H9 (cell line): ENCODE data around the gene CELF3. TPM values are rescaled to one million over a fixed set of nuclear protein-coding genes. Genes with fewer than 3 reads are reported as not detected.

Source experiments
- DNase-seq: peaks from one replicate; pipeline ENCODE4 v3.0.0-alpha.2; 2017
- H2AFZ ChIP-seq: one replicate; pipeline ENCODE4 v1.6.1; 2013; ENCODE audit warnings: mild to moderate bottlenecking, low read length, control low read depth, moderate library complexity
- H2AK5ac ChIP-seq: 2 replicates; pipeline ENCODE4 v1.6.1; 2013; ENCODE audit warnings: low read length, control low read depth, mixed read lengths; ENCODE audit not compliant: insufficient read length
- H2BK120ac ChIP-seq: one replicate; pipeline ENCODE4 v1.6.1; 2013; ENCODE audit warnings: low read depth, mild to moderate bottlenecking, low read length, control low read depth, inconsistent platforms; ENCODE audit not compliant: poor library complexity, severe bottlenecking
- H2BK12ac ChIP-seq: 2 replicates; pipeline ENCODE4 v1.6.1; 2013; ENCODE audit warnings: low read length, control low read depth, mixed read lengths, low read depth; ENCODE audit not compliant: insufficient read length
- H2BK15ac ChIP-seq: 2 replicates; pipeline ENCODE4 v1.6.1; 2013; ENCODE audit warnings: low read depth, low read length, control low read depth
- H2BK20ac ChIP-seq: one replicate; pipeline ENCODE4 v1.6.1; 2013; ENCODE audit warnings: low read depth, mild to moderate bottlenecking, low read length, control low read depth, inconsistent platforms; ENCODE audit not compliant: poor library complexity, severe bottlenecking
- H2BK5ac ChIP-seq: 2 replicates; pipeline ENCODE4 v1.6.1; 2013; ENCODE audit warnings: low read length, control low read depth, mixed read lengths; ENCODE audit not compliant: insufficient read length
- H3K14ac ChIP-seq: 2 replicates; pipeline ENCODE4 v1.6.1; 2013; ENCODE audit warnings: low read length, control low read depth; ENCODE audit not compliant: insufficient read depth
- H3K18ac ChIP-seq: 2 replicates; pipeline ENCODE4 v1.6.1; 2013; ENCODE audit warnings: low read depth, mild to moderate bottlenecking, mixed read lengths, low read length, control low read depth; ENCODE audit not compliant: insufficient read length
- H3K23ac ChIP-seq: 2 replicates; pipeline ENCODE4 v1.6.1; 2013; ENCODE audit warnings: low read length, control low read depth, mixed read lengths, low read depth; ENCODE audit not compliant: insufficient read length
- H3K23me2 ChIP-seq: 2 replicates; pipeline ENCODE4 v1.6.1; 2013; ENCODE audit warnings: low read depth, mild to moderate bottlenecking, mixed read lengths, low read length, control low read depth; ENCODE audit not compliant: insufficient read length, poor library complexity, severe bottlenecking
- H3K27ac ChIP-seq: 2 replicates; pipeline ENCODE4 v1.5.1; 2013; ENCODE audit warnings: low read length, control low read depth, mixed read lengths, low read depth; ENCODE audit not compliant: insufficient read length
- H3K27me3 ChIP-seq: 2 replicates; pipeline ENCODE4 v1.6.1; 2013; ENCODE audit warnings: low read length, control low read depth, inconsistent platforms; ENCODE audit not compliant: insufficient read depth
- H3K4ac ChIP-seq: 2 replicates; pipeline ENCODE4 v1.6.1; 2013; ENCODE audit warnings: low read depth, mild to moderate bottlenecking, control low read depth, inconsistent platforms, low read length, moderate library complexity
- H3K4me1 ChIP-seq: 2 replicates; pipeline ENCODE4 v1.6.1; 2013; ENCODE audit warnings: low read length, control low read depth, inconsistent platforms; ENCODE audit not compliant: insufficient read depth
- H3K4me2 ChIP-seq: 2 replicates; pipeline ENCODE4 v1.6.1; 2013; ENCODE audit warnings: low read length, control low read depth, mixed read lengths; ENCODE audit not compliant: insufficient read length, insufficient read depth
- H3K56ac ChIP-seq: 2 replicates; pipeline ENCODE4 v1.6.1; 2013; ENCODE audit warnings: low read depth, mild to moderate bottlenecking, mixed read lengths, low read length, control low read depth; ENCODE audit not compliant: insufficient read length
- H3K79me1 ChIP-seq: 2 replicates; pipeline ENCODE4 v1.6.1; 2013; ENCODE audit warnings: low read depth, mild to moderate bottlenecking, moderate library complexity, low read length, control low read depth, inconsistent platforms; ENCODE audit not compliant: insufficient read depth, poor library complexity, severe bottlenecking
- H3K79me2 ChIP-seq: 2 replicates; pipeline ENCODE4 v1.6.1; 2013; ENCODE audit warnings: low read length, control low read depth, inconsistent platforms; ENCODE audit not compliant: insufficient read depth
- H3K9ac ChIP-seq: 2 replicates; pipeline ENCODE4 v1.6.1; 2013; ENCODE audit warnings: low read length, control low read depth, mixed read lengths; ENCODE audit not compliant: insufficient read length; ENCODE audit errors: extremely low read depth
- H3K9me3 ChIP-seq: one replicate; pipeline ENCODE4 v1.6.1; 2013; ENCODE audit warnings: low read depth, low read length, inconsistent platforms; ENCODE audit not compliant: control insufficient read depth
- H3T11ph ChIP-seq: one replicate; pipeline ENCODE4 v1.6.1; 2013; ENCODE audit warnings: mild to moderate bottlenecking, low read length, control low read depth, inconsistent platforms
- H4K20me1 ChIP-seq: one replicate; pipeline ENCODE4 v1.6.1; 2013; ENCODE audit not compliant: control insufficient read depth, insufficient read length, insufficient read depth
- H4K5ac ChIP-seq: 2 replicates; pipeline ENCODE4 v1.6.1; 2013; ENCODE audit warnings: low read depth, mild to moderate bottlenecking, mixed read lengths, low read length, control low read depth; ENCODE audit not compliant: insufficient read length
- H4K8ac ChIP-seq: replicated peaks from 2 replicates; pipeline ENCODE4 v1.6.1; 2013; ENCODE audit warnings: low read length, control low read depth, mixed read lengths, low read depth; ENCODE audit not compliant: insufficient read length
- H4K91ac ChIP-seq: 2 replicates; pipeline ENCODE4 v1.6.1; 2013; ENCODE audit warnings: low read depth, mild to moderate bottlenecking, moderate library complexity, mixed read lengths, low read length, control low read depth; ENCODE audit not compliant: insufficient read length
- H3K27ac Mint-ChIP-seq, 3 experiments: 2 replicates in 2 of 3; 3 replicates in 1 of 3; pipeline ENCODE4 v1.8.0; 2020 to 2021; ENCODE audit warnings: mixed read lengths in 3 of 3, mild to moderate bottlenecking in 1 of 3, moderate library complexity in 1 of 3
- H3K27me3 Mint-ChIP-seq: 2 replicates; pipeline ENCODE4 v1.8.0; 2021; ENCODE audit warnings: low read depth, mild to moderate bottlenecking, moderate library complexity, mixed read lengths
- H3K36me3 Mint-ChIP-seq, 3 experiments: 2 replicates in 2 of 3; 3 replicates in 1 of 3; pipeline ENCODE4 v1.8.0; 2020 to 2021; ENCODE audit warnings: low read depth in 3 of 3, mixed read lengths in 3 of 3; ENCODE audit not compliant: insufficient read depth in 1 of 3
- H3K4me1 Mint-ChIP-seq, 2 experiments: 2 replicates each; pipeline ENCODE4 v1.8.0; 2020; ENCODE audit warnings: mixed read lengths in 2 of 2
- H3K4me3 Mint-ChIP-seq, 2 experiments: 2 replicates in 1 of 2; 3 replicates in 1 of 2; pipeline ENCODE4 v1.8.0; 2020 to 2021; ENCODE audit warnings: mild to moderate bottlenecking in 2 of 2, mixed read lengths in 2 of 2, moderate library complexity in 1 of 2
- H3K9me3 Mint-ChIP-seq, 2 experiments: 2 replicates in 1 of 2; 3 replicates in 1 of 2; pipeline ENCODE4 v1.8.0; 2020; ENCODE audit warnings: mild to moderate bottlenecking in 2 of 2, mixed read lengths in 2 of 2, moderate library complexity in 1 of 2
- CTCF ChIP-seq: fragments of 200-600 bp; sonication (generic); conservative IDR thresholded peaks from 3 replicates; pipeline ENCODE4 v1.8.0; 2021; ENCODE audit warnings: antibody characterized with exemption, mild to moderate bottlenecking
- WGBS: extraction: QIAGEN DNeasy Blood & Tissue Kit; methylation state at CpG from one replicate; pipeline ENCODE4 v1.1.7; 2013; ENCODE audit warnings: missing lambda C conversion rate, low lambda C conversion rate, mixed read lengths; ENCODE audit not compliant: insufficient read length; ENCODE audit errors: extremely low coverage; 5-methylcytosine and 5-hydroxymethylcytosine counted together
- total RNA-seq: library from RNA; stranded (reverse); gene quantifications from 2 replicates; pipeline ENCODE4 v1.2.1, GENCODE V29; 2021

Gene CELF3
- total RNA-seq, 1 experiment from 2014 or later, result 0.90 TPM

DNA sequence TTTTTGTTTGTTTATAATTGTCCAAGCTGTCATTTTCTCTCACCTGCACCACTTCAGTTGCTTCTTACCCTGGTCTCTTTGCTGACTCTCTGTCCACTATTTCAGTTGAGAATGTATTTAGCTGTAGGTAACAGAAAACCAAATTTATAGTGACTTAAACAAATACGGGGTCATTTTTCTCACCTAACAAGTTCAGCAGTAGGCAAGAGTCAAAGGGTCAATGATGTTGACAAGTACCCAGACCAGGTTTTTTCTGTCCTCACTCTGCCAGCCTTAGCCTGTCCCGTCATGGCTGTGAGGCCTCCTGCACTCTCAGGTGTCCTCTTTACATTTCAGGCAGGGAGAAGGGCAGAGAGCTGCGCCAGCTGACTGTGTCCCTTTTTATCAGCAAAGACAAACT, 16.5 kb upstream of the CELF3 start:
- H3K9me3 Mint-ChIP-seq, result peaks cover 13 to 19% of the 10 kb centered on the region in 2 experiments
- H3K18ac ChIP-seq, result no peak overlapping the region
- no peak overlapping the region for H3K4me2 ChIP-seq
- H2AFZ ChIP-seq, result no peak overlapping the region
- peaks cover 3% of the 10 kb centered on the region for H3K23me2 ChIP-seq
- H3K4ac ChIP-seq, result no peak overlapping the region
- no peaks in the 10 kb centered on the region for H3K79me2 ChIP-seq
- H3K4me3 Mint-ChIP-seq, result no peak overlapping the region
- TF ChIP-seq CTCF, result no peak
- H3K36me3 Mint-ChIP-seq, result peaks cover 4 to 18% (median 15%) of the 10 kb centered on the region in 3 experiments; a peak in 5 of 7 replicates
- no peak overlapping the region for H4K91ac ChIP-seq
- no peak overlapping the region for H3K27ac ChIP-seq
- no peak overlapping the region for H3K23ac ChIP-seq
- no peak overlapping the region for H3K9ac ChIP-seq
- H2BK12ac ChIP-seq, result no peak overlapping the region
- no peak overlapping the region for H2BK5ac ChIP-seq
- WGBS, result no CpG with 5 or more reads among the region's 3 CpGs
- H4K5ac ChIP-seq, result no peak overlapping the region
- no peak overlapping the region for H3K14ac ChIP-seq
- H3K9me3 ChIP-seq, result peaks cover 14% of the 10 kb centered on the region
- H4K20me1 ChIP-seq, result no peaks in the 10 kb centered on the region
- H3K56ac ChIP-seq, result no peak overlapping the region
- no peak overlapping the region for H3K27ac Mint-ChIP-seq
- H2AK5ac ChIP-seq, result no peak overlapping the region
- H2BK120ac ChIP-seq, result no peak overlapping the region
- H3K27me3 ChIP-seq, result no peaks in the 10 kb centered on the region; the same call in 1 of the 2 replicates
- no peak overlapping the region for H2BK15ac ChIP-seq
- H4K8ac ChIP-seq, result no peak overlapping the region
- H3K27me3 Mint-ChIP-seq, result peaks cover 8% of the 10 kb centered on the region
- no peak for DNase-seq
- H3K4me1 Mint-ChIP-seq, result peaks cover 18 to 19% of the 10 kb centered on the region in 2 experiments
- no peak overlapping the region for H2BK20ac ChIP-seq
- no peak overlapping the region for H3T11ph ChIP-seq
- peaks cover 5% of the 10 kb centered on the region; the same call in 1 of the 2 replicates for H3K4me1 ChIP-seq
- no peaks in the 10 kb centered on the region for H3K79me1 ChIP-seq
